Lower lobe of right lung (tissue), 2 donors: ENCODE results near the gene PRDM16. TPM values are rescaled to one million over a fixed set of nuclear protein-coding genes. Genes with fewer than 3 reads are reported as not detected.

Source experiments
- ATAC-seq, 2 donors: fragments of 200-7000 bp; cut with Tn5 transposase; one replicate each; pipeline ENCODE4 v1.9.1; 2020 to 2022; ENCODE audit warnings: mild to moderate bottlenecking in 2 of 2, moderate library complexity in 2 of 2
- DNase-seq: peaks from one replicate; pipeline ENCODE4 v3.0.0-alpha.2; 2020
- H3K27ac ChIP-seq: fragments of 200-600 bp; one replicate; pipeline ENCODE4 v1.8.0; 2022
- H3K27me3 ChIP-seq: fragments of 200-600 bp; one replicate; pipeline ENCODE4 v1.8.0; 2022; ENCODE audit warnings: low read depth
- H3K36me3 ChIP-seq: fragments of 200-600 bp; one replicate; pipeline ENCODE4 v1.8.0; 2022; ENCODE audit warnings: mild to moderate bottlenecking
- H3K4me1 ChIP-seq: fragments of 200-600 bp; one replicate; pipeline ENCODE4 v1.8.0; 2022
- H3K4me3 ChIP-seq: fragments of 200-600 bp; one replicate; pipeline ENCODE4 v1.8.0; 2022; ENCODE audit warnings: mild to moderate bottlenecking
- H3K9me3 ChIP-seq: fragments of 200-600 bp; one replicate; pipeline ENCODE4 v1.8.0; 2022
- intact Hi-C: fragments of 100-400 bp; cut with DNase I; formaldehyde crosslinking; loops from one replicate; pipeline ENCODE4 v1.11.0; 2022
- total RNA-seq: library from RNA; stranded (reverse); fragmentation: NEBNext Ultra II Directional; extraction: Animal tissue kit (Norgen Biotek cat#: 25700); gene quantifications from one replicate; pipeline ENCODE4 v1.2.1, GENCODE V29; 2021
- TF ChIP-seq, protein P1 (sequence below): fragments of 200-600 bp; IDR thresholded peaks from one replicate; pipeline ENCODE4 v1.8.0; 2022; ENCODE audit warnings: antibody characterized with exemption, mild to moderate bottlenecking
- donor health status: DM: no; HTN: yes; CAD: no; lungs with severe emphysema.

The PRDM16 gene
- total RNA-seq, 1 donor from 2014 or later = 19.2 TPM

DNA sequence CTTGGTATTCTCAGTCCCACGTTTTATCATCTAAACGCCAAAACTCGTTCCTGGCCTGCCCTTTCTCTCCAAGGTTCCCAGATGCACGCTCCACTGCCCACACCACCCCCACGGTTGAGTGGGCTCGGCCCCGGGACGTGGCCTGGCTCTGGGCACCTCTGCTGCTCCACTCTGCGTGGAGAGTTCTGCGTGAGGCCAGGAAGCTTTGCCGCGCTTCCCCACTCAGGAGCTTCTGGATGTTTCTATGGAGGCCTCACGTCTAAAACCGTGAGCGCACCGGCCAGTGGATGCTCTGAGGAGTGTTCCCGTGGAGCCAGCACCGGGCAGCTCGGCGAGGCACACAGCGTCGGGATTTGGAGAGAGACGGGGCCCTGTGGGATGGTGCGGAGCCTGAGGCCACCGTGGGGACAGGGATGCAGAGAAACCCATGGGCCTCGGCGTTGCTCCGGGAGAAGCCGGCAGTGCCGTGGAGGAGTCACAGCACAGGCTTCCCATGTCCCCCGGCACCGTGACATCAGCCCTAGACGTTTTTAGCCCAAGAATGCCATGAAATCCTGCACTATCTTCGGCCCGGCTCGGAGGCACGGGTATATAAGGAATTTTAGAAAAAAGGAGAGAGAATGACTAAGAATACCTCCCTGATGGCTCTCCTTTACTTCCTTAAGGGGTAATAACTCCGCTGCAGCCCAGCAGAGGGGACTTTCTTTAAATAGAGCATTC is 125.9 kb downstream of the PRDM16 start:
- DNase-seq (no peak), ATAC-seq (no peak)
- Histone ChIP-seq H3K4me1 (peaks cover 14% of the 10 kb centered on the region), H3K27me3 (no peaks in the 10 kb centered on the region), H3K9me3 (no peaks in the 10 kb centered on the region), H3K27ac (no peak overlapping the region), H3K36me3 (no peaks in the 10 kb centered on the region), H3K4me3 (no peak overlapping the region)
- TF ChIP-seq, protein P1, sequence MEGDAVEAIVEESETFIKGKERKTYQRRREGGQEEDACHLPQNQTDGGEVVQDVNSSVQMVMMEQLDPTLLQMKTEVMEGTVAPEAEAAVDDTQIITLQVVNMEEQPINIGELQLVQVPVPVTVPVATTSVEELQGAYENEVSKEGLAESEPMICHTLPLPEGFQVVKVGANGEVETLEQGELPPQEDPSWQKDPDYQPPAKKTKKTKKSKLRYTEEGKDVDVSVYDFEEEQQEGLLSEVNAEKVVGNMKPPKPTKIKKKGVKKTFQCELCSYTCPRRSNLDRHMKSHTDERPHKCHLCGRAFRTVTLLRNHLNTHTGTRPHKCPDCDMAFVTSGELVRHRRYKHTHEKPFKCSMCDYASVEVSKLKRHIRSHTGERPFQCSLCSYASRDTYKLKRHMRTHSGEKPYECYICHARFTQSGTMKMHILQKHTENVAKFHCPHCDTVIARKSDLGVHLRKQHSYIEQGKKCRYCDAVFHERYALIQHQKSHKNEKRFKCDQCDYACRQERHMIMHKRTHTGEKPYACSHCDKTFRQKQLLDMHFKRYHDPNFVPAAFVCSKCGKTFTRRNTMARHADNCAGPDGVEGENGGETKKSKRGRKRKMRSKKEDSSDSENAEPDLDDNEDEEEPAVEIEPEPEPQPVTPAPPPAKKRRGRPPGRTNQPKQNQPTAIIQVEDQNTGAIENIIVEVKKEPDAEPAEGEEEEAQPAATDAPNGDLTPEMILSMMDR = no peak
- intact Hi-C loops = no loop called here

DNA sequence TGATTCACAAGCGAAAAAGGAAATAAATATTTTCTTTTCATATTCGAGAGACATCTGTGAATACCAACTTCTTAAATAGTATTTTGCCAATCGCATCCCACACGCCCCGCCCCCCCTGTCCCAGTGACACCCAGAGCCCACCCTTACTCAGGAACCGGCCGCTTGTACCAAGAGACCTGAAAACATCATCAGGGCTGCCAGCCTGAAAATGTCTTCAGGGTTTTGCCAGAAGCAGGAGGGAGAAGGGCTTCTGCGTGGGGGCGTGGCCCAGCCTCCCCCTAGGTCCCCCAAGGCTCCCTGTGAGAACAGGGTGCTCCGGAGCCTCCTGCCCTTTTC is 126.4 kb downstream of the PRDM16 start:
- peaks cover 12% of the 10 kb centered on the region for H3K4me1 ChIP-seq
- DNase-seq (no peak), ATAC-seq (no peak)
- H3K36me3 ChIP-seq = no peaks in the 10 kb centered on the region
- no peak overlapping the region for H3K4me3 ChIP-seq
- H3K27ac ChIP-seq = no peak overlapping the region
- H3K27me3 ChIP-seq = no peaks in the 10 kb centered on the region
- intact Hi-C loops = no loop called here
- TF ChIP-seq, protein P1 = no peak
- H3K9me3 ChIP-seq = no peaks in the 10 kb centered on the region

DNA sequence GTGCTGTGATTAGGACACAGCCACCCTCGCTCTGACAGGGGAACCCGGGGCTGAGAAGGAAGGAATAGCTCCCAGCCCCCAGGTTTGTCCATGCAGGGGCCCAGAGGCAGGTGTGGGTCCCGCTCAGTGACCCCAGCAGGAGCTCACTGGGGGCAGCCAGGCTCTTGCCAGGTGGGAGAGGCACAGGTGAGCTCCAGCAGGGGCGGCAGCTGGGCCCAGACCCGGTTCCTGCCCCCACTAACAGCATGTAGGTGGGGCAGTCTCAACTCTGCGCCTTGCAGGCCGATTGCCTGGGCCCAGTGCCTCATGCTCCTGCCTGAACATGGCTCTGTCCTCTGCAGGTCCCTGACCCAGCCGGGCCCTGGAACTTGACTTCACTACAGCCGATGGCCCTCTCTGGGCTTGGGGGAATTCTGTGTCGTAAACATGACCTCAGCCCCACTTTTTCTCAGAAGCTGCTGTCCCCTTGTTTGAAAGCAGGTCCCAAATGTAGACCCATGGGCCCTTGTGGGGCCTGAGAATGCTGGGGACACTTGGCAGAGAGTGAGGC is 127.0 kb downstream of the PRDM16 start:
- H3K4me3 ChIP-seq = no peak overlapping the region
- no peaks in the 10 kb centered on the region for H3K9me3 ChIP-seq
- intact Hi-C loops = no loop called here
- TF ChIP-seq, protein P1 = no peak
- H3K36me3 ChIP-seq = no peaks in the 10 kb centered on the region
- no peaks in the 10 kb centered on the region for H3K27me3 ChIP-seq
- DNase-seq (no peak), ATAC-seq (no peak)
- H3K4me1 ChIP-seq = peaks cover 6% of the 10 kb centered on the region
- peak overlapping the region; percentile 41 for H3K27ac ChIP-seq

DNA sequence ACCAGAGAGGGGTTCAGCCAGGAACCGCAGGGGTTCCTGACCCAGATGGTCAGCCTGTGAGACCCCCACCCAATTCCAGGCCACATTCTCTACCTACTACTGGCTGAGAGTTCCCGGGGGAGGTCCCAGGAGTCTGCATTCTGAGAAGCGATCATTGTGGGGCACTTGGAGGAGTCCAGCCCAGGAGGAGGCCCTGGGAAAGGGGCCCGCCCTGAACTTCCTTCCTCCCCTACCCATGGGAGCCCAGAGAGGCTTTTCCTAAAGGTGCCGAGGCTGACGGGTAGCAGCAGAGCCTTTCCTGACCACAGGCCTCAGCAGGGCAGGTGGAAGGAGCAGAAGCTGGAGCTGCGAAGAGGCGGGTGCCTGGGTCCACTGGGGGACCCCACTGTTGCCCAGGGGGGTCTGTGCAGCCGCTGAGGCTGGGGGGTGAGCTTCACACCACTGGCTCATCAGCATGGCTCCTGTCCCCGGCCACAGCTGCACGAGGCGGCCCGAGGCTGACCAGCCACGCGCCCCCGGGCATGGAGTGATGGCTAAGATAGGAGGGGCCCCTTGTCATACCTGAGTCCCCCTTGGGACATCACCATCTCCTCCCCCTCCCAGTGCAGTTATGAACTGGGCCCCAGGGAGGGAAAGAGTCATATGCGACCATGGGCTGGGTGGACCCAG is 127.7 kb downstream of the PRDM16 start:
- H3K36me3 ChIP-seq = no peaks in the 10 kb centered on the region
- DNase-seq = no peak
- H3K9me3 ChIP-seq = no peaks in the 10 kb centered on the region
- ATAC-seq = peak in 1 of 2 donors; percentile 3
- no peak overlapping the region for H3K4me3 ChIP-seq
- intact Hi-C loops = no loop called here
- no peaks in the 10 kb centered on the region for H3K4me1 ChIP-seq
- no peaks in the 10 kb centered on the region for H3K27me3 ChIP-seq
- TF ChIP-seq, protein P1 = no peak
- peak overlapping the region; percentile 41 for H3K27ac ChIP-seq

DNA sequence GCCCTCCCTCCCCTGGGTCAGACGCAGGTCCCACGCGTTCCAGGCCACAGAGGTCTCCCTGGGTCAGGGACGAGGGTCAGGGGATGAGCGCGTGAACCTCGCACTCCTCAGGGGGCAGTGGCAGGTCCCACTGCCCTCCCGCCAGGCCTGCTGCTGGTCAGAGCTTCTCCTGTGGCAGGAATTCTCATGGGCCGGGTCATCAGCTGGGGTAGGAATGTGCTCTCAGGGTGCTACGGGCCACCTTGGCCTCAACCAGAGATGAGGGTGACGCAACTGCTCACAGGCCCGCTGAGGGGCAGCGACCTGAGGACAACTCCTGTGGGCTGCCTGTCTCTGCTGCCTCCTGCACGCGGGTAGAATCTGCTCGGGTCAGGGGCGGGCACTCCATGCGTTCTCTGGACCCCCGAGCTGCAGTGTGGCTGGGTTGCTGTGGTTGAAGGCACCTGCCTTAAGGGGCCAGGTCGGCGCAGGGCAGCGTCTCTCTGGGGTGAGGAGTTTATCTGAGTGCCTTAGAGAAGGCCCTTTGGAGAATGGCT is 128.8 kb downstream of the PRDM16 start:
- DNase-seq (no peak), ATAC-seq (peak in 1 of 2 donors; percentile 56)
- H3K4me1 ChIP-seq = no peaks in the 10 kb centered on the region
- H3K27ac ChIP-seq = no peak overlapping the region
- no peaks in the 10 kb centered on the region for H3K36me3 ChIP-seq
- TF ChIP-seq, protein P1 = no peak
- no peaks in the 10 kb centered on the region for H3K27me3 ChIP-seq
- H3K9me3 ChIP-seq = no peaks in the 10 kb centered on the region
- intact Hi-C loops = no loop called here
- no peak overlapping the region for H3K4me3 ChIP-seq
